DMS153 treated with DMSO at 0.1 percent for 48 hours (cell line): ENCODE results near the gene ZNG1B.
"Not testable (repeated sequence)": the region's sequence is repeated elsewhere in the genome, so short reads cannot be mapped to it uniquely, and the experiment has no call there.

Experiments
- DNase-seq: peaks from one replicate; lab custom pipeline; 2025; ENCODE audit not compliant: unreplicated experiment; lab: John Stamatoyannopoulos, UW

ZNG1B gene

DNA sequence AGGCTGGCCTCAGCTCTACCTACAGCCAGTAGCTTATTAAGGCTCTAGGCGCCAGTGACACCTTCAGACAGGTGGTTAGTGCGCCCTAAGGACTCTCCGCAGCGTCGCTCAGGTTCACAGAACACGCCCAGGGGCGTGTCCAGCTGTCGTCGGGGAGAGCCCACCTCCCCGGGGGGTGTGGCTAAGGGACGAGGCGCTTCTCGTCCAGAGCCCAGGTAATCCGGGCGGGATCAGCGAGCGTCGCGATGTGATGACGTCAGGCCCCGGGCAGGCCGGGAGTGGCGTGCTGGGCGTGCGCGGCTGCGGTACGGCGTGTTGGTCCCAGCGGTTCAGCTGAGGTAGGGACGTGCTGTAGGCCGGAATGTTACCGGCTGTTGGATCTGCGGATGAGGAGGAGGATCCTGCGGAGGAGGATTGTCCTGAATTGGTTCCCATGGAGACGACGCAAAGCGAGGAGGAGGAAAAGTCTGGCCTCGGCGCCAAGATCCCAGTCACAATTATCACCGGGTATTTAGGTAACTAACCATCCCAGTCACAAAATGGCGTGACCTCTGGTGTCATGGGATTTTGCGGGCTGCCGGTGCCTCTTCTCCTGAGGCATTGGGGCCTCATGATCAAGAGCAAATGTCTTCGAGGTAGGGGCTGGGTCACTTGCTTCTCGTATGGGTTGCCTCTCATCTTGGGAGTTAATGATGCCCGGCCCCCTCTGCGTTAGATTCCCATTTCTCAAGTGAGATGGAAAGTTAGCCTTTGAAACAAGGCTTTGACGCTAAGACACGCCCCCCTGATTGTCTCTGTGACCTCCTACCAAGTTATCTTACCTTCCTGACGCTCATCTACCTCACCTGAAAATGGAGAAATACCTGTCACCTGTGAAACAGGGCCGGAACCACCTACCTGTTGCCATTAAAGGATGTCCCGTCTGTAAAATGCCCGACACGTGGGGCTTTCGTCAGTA, at the start of gene ZNG1B:
TSS of gene ZNG1B (plus strand) at position 184 of the 958 bp plus-strand sequence. CDS start at position 362, 178 bp downstream.
- DNase-seq, result not testable (repeated sequence)

DNA sequence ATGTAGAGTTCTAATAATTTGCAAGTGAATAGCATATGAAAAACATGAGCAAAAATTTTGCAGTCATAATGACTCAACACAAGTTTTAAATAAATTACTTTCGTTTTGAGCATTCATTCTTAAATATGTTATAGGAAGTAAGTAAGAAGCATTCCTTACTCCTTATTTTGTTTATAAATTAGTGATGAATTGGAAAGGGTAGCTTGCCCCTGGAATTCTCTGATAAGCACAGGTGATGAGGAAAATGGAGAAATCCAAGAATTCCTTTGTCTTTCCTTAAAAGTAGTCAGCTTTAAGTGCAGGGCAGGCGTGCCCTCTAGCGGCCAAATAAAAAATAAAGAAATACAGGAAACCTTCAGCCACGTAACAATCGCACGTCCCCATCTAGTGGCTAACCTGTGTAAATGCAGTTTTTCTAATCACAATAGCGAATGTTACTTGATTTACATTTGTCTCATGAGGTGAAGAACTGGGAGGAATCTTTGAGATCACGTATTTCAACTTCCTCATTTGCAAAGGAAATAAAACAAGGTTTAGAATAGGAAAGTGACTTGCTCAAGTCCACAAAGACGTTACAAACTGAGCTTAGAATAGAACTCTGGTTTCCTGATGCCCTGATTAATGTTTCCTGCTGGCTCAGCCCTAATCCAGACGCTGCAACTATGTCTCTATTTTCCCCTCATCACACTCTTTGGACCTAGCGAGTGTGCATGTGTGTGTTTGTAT, 47.2 kb upstream of the ZNG1B start:
- DNase-seq, result no peak

DNA sequence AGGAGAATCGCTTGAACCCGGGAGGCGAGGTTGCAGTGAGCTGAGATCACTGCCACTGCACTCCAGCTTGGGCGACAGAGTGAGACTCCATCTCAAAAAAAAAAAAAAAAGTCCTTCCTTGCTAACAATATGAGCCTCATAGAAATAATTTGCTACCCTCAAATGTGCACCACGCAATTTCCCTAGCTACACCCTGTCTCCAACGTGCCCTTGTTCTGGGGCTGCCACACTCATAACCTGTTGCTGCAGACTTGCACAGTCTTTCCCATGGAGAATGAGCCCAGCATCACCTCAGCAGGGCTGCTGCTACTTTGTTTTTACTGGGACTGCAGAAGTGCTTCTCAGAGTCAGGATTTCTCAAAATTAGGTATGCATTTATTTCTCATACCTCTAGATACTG, 46.4 kb upstream of the ZNG1B start:
- no peak for DNase-seq

DNA sequence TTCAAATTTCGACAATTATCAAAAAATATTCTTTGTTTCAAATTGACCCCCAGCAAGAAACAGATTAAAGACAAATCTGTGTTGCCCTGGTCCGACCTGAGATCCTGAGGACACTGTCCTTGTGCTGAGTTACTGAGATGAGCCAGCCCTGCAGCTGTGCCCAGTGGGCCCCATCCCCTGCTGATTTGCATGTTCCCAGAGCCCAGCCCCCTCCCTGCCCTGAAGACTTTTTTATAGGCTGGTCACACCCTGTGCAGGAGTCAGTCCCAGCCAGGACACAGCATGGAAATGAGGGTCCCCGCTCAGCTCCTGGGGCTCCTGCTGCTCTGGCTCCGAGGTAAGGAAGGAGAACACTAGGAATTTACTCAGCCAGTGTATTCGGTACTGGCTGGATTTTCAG, 31.4 kb upstream of the ZNG1B start:
- no peak for DNase-seq

DNA sequence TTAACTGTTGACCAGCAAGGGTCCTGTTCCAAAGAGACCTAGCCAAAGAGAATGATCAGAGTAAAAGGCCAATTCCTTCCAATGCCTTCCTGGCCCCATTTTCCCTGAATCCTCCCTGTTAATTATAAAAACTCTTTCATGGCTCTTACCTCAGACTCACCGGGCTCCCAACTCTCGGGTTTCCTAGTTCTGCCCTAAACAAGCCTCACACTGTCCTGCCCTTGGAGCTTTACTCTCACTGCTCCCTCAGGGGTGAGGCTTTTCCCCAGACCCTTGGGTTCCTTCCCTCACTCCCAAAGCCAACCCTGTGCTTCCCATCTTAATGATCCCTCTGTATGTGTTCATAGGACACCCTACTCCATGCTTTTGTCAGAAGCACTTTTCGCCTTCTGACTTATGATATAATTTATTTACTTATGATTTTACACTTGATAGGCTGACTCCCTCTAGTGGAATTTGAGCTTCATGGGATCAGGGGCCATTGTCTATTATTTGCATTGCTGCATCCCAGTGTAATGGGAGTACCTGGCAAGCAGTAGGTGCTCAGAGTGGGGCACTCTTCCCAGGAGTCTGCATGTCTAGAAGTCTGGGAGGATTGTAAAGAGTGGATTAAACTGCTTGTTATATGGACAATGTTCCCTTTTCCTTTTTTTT, 29.9 kb upstream of the ZNG1B start:
- no peak for DNase-seq

DNA sequence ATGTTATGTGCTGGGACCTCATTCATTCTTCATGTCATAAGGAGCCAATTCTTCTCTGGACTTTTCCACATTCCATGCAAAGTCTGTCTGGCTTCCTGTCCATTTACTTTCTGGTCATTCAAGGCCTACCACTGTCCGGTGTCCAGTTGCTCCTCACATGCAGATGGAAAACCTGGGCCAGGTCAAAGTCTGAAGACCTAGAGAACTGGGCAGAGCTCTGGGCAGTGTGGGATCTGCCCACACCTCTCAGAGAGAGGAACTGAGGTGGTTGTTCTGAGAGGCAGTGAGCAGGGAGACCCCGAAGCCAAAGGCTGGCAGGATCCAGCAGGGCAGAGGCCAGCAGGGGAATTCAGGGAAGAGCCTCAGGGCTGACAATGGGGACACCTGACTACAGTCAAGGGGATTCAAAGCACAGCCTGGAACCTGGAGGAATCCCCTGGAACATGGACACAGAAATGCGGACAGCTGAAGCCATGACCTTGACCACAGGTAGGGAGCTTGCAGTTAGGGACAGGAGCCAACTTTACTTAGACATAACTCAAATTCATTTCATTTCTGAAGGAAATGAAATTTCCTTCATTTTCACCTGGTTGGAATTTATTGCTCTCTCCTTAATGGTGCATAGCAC, 25.7 kb upstream of the ZNG1B start:
- not testable (repeated sequence) for DNase-seq

DNA sequence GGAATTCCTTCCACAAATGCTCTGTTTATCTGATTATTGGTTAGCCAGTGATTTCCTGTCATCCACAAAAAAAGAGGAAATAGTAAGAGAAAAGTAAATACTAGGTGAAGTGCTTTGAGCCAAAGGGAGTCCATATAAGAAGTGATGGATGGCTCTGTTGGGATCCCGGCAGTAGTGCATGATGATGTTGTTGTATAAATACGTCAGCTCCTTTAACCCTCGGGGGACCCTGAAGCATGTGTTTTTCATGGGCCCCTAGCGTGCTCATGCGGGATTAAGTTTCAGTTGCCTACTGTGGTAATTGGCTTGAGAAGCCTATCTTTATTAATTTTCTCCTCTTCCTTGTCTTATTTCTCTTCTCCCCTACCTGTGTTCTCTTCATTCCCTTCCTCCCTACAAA, 24.7 kb upstream of the ZNG1B start:
- DNase-seq, result not testable (repeated sequence)

DNA sequence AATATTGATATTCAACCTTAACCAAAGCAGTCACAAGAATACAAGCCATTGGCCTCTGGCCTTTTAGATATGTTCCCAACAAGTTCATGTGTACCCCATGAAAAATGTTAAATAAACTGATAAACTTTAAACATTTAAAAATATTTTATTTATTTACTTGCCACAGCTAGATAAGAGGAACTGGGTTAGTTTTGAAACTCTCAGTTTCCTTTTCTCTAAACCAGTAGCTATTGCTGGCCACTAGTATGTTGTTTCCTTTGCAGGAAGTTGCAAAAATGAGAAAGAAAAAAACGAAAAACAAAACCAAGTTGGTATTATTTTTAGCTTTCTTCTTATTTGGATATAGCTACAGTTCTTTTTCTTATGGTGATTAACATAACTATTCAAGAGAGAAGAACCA, 5.7 kb upstream of the ZNG1B start:
- not testable (repeated sequence) for DNase-seq

DNA sequence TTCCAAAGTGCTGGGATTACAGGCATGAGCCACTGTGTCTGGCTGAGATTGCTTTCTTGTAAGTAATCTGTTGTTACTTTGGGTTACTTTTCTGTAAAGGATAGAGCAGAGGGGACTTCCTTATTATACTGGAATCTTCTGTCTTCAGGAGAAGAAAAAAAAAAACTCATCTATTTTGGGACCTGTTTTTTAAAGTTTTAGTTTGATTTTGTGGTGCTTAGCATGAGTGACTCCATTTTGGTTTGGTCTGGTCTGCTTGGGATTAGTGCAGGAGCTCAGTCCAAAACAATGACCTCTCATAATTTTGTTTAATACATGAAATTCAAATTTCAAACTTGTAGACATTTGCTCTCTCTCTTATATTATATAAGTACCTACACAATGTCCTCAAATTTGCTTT, 4.0 kb upstream of the ZNG1B start:
- not testable (repeated sequence) for DNase-seq

DNA sequence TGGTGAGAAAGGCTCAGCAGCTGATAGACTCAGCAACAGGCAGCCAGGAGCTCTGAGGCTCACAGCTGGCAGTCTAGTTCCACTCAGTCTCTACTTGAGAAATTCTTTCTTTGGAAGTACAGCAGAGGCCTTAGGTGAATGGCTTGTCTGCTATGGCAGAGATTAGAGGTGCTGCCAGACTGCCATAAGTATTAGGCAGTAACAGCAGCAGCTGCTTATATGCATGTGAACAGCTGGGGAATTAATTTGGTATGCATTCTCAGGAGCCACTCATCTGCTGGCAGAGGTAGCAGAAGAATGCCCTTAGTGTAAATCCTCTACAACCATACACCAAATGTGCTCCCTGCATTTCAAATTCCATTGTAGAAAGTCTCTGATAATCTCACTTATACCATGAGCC, 28.3 kb downstream of the ZNG1B start:
- not testable (repeated sequence) for DNase-seq

DNA sequence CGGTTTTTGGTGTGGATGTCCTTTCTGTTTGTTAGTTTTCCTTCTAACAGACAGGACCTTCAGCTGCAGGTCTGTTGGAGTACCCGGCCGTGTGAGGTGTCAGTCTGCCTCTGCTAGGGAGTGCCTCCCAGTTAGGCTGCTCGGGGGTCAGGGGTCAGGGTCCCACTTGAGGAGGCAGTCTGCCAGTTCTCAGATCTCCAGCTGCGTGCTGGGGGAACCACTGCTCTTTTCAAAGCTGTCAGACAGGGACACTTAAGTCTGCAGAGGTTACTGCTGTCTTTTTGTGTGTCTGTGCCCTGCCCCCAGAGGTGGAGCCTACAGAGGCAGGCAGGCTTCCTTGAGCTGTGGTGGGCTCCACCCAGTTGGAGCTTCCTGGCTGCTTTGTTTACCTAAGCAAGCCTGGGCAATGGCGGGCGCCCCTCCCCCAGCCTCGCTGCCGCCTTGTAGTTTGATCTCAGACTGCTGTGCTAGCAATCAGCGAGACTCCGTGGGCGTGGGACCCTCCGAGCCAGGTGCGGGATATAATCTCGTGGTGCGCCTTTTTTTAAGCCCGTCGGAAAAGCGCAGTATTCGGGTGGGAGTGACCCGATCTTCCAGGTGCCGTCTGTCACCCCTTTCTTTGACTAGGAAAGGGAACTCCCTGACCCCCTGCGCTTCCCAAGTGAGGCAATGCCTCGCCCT, 39.3 kb downstream of the ZNG1B start:
- not testable (repeated sequence) for DNase-seq

DNA sequence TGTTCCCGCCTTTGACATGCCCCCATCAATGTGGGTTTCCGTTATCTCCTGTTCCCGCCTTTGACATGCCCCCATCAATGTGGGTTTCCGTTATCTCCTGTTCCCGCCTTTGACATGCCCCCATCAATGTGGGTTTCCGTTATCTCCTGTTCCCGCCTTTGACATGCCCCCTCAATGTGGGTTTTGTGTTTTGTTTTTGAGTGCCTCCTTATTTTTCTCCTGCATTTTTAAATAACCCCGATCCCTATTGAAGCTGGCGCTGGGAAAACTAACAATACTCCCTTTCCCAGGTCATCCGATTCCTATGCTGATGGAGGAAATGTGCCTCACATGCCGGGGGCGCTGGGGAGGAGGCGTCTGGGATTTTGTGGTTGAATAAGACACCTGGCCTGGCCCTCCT, 59.0 kb downstream of the ZNG1B start:
- not testable (repeated sequence) for DNase-seq

DNA sequence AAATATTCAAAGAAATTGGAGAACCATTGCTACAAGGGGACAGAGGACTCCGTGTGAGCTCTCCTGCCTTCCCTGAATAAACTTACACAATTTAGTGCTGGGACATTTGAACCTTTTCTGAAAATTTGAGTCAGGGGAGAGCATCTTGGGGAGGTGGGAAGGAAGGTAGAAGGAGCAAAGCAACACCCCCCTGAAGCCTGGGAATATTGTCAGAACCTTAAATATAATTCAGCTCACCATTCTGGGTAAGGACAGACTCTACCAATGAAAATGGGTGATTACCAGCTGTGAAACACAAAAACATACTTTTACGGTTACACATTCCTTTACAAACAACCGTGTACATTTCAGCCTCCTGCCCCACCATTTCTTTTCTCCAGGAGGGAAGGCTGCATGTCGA, 60.9 kb downstream of the ZNG1B start, which contains the start of gene FOXD4L1:
TSS of gene FOXD4L1 (plus strand) at position 301 of the 400 bp plus-strand sequence. CDS start 592 bp downstream, outside the sequence.
- not testable (repeated sequence) for DNase-seq

DNA sequence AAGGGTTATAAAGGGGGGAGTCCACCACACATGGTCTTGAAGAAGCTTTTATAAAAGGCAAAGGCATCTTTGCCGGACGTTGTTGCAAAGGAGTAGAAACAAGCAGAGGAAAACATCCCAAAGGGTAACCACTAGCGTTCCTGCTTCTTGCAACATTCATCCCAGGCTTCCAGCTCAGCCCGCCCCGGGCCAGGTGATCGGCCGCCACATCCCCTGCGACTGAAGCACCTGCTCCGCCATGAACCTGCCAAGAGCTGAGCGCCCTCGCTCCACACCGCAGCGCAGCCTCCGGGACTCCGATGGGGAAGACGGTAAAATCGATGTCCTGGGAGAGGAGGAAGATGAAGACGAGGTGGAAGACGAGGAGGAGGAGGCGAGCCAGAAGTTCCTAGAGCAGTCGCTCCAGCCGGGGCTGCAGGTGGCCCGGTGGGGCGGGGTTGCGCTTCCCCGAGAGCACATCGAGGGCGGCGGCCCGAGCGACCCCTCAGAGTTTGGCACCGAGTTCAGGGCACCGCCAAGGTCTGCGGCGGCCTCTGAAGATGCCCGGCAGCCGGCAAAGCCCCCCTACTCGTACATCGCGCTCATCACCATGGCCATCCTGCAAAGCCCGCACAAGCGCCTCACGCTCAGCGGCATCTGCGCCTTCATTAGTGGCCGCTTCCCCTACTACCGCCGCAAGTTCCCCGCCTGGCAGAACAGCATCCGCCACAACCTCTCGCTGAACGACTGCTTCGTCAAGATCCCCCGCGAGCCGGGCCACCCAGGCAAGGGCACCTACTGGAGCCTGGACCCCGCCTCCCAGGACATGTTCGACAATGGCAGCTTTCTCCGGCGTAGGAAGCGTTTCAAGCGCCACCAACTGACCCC, 61.8 kb downstream of the ZNG1B start:
- DNase-seq, result not testable (repeated sequence)

DNA sequence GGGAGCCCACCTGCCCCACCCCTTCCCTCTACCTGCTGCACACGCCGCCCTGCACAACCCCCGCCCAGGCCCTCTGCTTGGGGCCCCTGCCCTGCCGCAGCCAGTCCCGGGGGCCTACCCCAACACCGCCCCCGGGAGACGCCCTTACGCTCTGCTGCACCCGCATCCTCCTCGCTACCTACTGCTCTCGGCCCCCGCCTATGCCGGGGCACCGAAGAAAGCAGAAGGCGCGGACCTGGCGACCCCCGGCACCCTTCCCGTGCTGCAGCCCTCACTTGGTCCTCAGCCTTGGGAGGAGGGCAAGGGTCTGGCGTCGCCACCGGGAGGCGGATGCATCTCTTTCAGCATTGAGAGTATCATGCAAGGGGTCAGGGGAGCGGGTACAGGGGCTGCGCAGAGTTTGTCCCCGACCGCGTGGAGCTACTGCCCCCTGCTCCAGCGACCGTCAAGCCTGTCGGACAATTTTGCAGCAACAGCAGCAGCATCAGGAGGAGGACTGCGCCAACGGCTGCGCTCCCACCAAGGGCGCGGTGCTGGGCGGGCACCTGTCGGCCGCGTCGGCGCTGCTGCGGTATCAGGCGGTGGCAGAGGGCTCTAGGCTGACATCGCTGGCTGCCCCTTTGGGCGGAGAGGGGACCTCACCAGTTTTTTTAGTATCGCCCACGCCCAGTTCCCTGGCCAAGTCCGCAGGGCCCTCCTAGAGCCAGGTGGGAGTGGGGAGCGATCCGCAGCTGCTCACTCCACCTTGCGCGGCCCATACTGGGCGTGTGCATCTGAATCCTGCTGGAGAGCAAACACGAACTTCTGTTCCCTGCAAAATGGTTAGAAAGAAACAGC, 62.6 kb downstream of the ZNG1B start:
- DNase-seq, result not testable (repeated sequence)

DNA sequence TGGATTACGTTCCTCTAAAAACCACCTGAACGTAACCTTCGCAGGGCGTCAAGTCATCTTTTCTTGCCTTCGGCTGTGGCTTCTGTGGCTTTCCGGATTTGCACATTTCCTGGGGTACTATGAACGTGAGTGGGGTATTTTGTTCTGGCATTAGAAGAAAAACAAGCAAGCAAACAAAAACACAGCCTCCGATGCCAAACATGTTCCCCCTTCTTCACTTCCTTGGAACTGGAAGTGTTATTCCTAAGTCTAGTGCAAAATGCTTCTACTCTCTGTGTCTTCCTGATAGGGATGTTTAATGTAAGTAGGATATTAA, 63.2 kb downstream of the ZNG1B start:
- DNase-seq, result not testable (repeated sequence)

DNA sequence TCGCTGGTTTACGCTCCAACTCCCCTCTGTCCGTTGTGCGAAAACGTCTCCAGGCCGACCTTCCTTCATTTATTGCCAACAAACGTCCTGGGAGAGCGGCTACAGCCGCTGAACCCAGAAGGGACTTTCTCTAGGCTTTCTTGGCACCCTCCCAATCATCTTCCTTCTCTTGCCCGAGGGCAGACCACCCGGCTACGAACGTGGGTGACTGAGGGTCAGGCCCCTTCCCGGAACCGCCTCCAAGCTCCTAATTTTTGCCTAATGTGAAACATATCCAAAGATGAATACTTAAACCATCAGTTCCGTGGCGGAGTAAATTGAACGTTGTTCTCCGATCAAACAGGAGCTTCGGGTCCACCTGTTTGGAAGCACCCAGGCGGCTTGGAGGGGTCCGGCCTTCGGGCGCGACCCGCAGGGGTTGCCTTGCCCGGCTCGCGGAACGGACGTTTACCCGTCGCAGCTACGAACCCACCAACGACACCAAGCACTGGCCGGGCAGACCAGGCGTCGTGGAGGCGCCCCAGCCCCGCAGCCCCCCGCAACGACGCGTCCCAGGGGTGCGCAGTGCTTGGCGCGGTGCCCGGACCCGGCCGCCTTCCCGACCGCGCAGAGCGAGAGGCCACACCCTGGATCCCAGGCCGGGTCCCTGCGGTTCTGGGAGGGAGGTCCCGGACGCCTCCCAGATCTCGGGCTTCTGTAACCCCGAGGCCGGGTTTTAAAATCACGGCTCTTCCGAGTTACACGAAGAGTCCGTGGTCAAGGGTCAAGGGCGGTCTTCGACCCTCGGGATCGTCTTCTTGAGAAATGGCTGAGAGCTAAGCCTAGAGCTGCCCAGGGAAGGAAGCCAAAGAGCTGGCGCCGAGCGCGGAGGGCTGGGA, 65.0 kb downstream of the ZNG1B start:
- DNase-seq, result not testable (repeated sequence)
